Measurements from ENCODE around the gene TMEM202.

Gene TMEM202, protein sequence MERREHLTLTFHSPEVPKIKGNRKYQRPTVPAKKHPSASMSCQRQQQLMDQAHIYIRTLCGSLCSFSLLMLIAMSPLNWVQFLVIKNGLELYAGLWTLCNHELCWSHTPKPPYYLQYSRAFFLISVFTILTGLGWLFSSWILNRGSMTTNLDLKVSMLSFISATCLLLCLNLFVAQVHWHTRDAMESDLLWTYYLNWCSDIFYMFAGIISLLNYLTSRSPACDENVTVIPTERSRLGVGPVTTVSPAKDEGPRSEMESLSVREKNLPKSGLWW

GRCh38 chr15:72397796-72398588 is at the start of gene TMEM202:
Gene TMEM202, plus strand, starts transcription at chr15:72398305. Its CDS starts 22 bp downstream, at chr15:72398327.
- no peak for TF ChIP-seq TEAD4 (IDR thresholded peaks at IDR 0.05)
- TF ChIP-seq TAF1 (IDR thresholded peaks at IDR 0.05; ENCODE audit: low read depth): no peak
- TF ChIP-seq EP300 (IDR thresholded peaks at IDR 0.05; ENCODE audit: borderline replicate concordance): no peak
- no peak for TF ChIP-seq ZBTB7A (IDR thresholded peaks at IDR 0.05; ENCODE audit: low read depth)
- no peak for TF ChIP-seq FOXM1 (IDR thresholded peaks at IDR 0.05; ENCODE audit: borderline replicate concordance, low read depth)
- no peak for TF ChIP-seq YY1 (IDR thresholded peaks at IDR 0.05; ENCODE audit: low read depth)
- no peak for TF ChIP-seq TCF12 (IDR thresholded peaks at IDR 0.05; ENCODE audit: low read depth)
- TF ChIP-seq REST (IDR thresholded peaks at IDR 0.05; ENCODE audit: low read depth): no peak
- no peak for TF ChIP-seq CREB1 (IDR thresholded peaks at IDR 0.05; ENCODE audit: low read depth)
- TF ChIP-seq, protein P1, sequence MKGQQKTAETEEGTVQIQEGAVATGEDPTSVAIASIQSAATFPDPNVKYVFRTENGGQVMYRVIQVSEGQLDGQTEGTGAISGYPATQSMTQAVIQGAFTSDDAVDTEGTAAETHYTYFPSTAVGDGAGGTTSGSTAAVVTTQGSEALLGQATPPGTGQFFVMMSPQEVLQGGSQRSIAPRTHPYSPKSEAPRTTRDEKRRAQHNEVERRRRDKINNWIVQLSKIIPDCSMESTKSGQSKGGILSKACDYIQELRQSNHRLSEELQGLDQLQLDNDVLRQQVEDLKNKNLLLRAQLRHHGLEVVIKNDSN (IDR thresholded peaks at IDR 0.05): no peak
- TF ChIP-seq RAD21 (IDR thresholded peaks at IDR 0.05; ENCODE audit: low read depth): no peak
- no peak for TF ChIP-seq EGR1 (IDR thresholded peaks at IDR 0.05)
- TF ChIP-seq MAX (IDR thresholded peaks at IDR 0.05): no peak
- TF ChIP-seq NFIC (IDR thresholded peaks at IDR 0.05): no peak

GRCh38 chr15:72353266-72353665 is 44.8 kb upstream of the TMEM202 start:
- TF ChIP-seq FOXM1 (IDR thresholded peaks at IDR 0.05; ENCODE audit: borderline replicate concordance, low read depth) (no peak), MAX (IDR thresholded peaks at IDR 0.05) (no peak)

DNA sequence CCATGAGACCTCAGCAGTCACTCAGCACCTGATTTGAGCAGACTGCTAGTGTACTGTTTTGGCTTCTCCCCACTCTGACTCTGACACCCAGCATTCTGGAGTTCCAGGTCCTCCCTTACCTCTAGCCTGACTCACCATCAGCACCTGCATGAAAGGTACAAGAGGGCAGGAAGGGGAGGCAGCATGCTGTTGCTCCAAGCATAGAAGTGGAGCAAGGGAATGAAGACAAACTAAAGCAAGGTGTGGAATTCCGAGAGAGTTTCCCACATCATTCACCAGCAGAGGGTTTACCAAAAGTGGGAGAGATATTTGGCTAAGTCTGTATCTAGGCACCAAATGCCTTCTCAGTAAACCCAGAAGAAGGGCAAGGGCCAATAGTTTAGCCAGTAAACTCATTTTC is 43.6 kb upstream of the TMEM202 start:
- TF ChIP-seq CREB1 (IDR thresholded peaks at IDR 0.05; ENCODE audit: low read depth): no peak
- no peak for TF ChIP-seq YY1 (IDR thresholded peaks at IDR 0.05; ENCODE audit: low read depth)
- TF ChIP-seq RAD21 (IDR thresholded peaks at IDR 0.05; ENCODE audit: low read depth): no peak
- TF ChIP-seq ZBTB7A (IDR thresholded peaks at IDR 0.05; ENCODE audit: low read depth): no peak
- no peak for TF ChIP-seq MAX (IDR thresholded peaks at IDR 0.05)

- TF ChIP-seq YY1 (IDR thresholded peaks at IDR 0.05; ENCODE audit: low read depth) (no peak), EGR1 (IDR thresholded peaks at IDR 0.05) (no peak), CEBPB (IDR thresholded peaks at IDR 0.05) (no peak), FOXM1 (IDR thresholded peaks at IDR 0.05; ENCODE audit: borderline replicate concordance, low read depth) (no peak), EP300 (IDR thresholded peaks at IDR 0.05; ENCODE audit: borderline replicate concordance) (no peak), NFIC (IDR thresholded peaks at IDR 0.05) (no peak), MAX (IDR thresholded peaks at IDR 0.05) (no peak), TCF12 (IDR thresholded peaks at IDR 0.05; ENCODE audit: low read depth) (no peak), TEAD4 (IDR thresholded peaks at IDR 0.05) (no peak), TAF1 (IDR thresholded peaks at IDR 0.05; ENCODE audit: low read depth) (no peak), RAD21 (IDR thresholded peaks at IDR 0.05; ENCODE audit: low read depth) (no peak)
Measured at GRCh38 chr15:72358121-72358520, 40.0 kb upstream of the TMEM202 start.

GRCh38 chr15:72358650-72359171 is 39.4 kb upstream of the TMEM202 start:
- TF ChIP-seq ZBTB7A (IDR thresholded peaks at IDR 0.05; ENCODE audit: low read depth): no peak
- no peak for TF ChIP-seq CREB1 (IDR thresholded peaks at IDR 0.05; ENCODE audit: low read depth)
- TF ChIP-seq, protein P1 (IDR thresholded peaks at IDR 0.05): no peak
- no peak for TF ChIP-seq REST (IDR thresholded peaks at IDR 0.05; ENCODE audit: low read depth)
- no peak for TF ChIP-seq EGR1 (IDR thresholded peaks at IDR 0.05)
- no peak for TF ChIP-seq TCF12 (IDR thresholded peaks at IDR 0.05; ENCODE audit: low read depth)
- TF ChIP-seq RAD21 (IDR thresholded peaks at IDR 0.05; ENCODE audit: low read depth): no peak
- no peak for TF ChIP-seq NFIC (IDR thresholded peaks at IDR 0.05)
- TF ChIP-seq TEAD4 (IDR thresholded peaks at IDR 0.05): no peak
- TF ChIP-seq CEBPB (IDR thresholded peaks at IDR 0.05): no peak
- TF ChIP-seq TAF1 (IDR thresholded peaks at IDR 0.05; ENCODE audit: low read depth): no peak
